ENCODE data around the gene PATJ. TPM values are rescaled to one million over a fixed set of nuclear protein-coding genes. Genes with fewer than 3 reads are reported as not detected.

The PATJ gene
- total RNA-seq, 1 experiment from 2014 or later, result 48.8 TPM

DNA sequence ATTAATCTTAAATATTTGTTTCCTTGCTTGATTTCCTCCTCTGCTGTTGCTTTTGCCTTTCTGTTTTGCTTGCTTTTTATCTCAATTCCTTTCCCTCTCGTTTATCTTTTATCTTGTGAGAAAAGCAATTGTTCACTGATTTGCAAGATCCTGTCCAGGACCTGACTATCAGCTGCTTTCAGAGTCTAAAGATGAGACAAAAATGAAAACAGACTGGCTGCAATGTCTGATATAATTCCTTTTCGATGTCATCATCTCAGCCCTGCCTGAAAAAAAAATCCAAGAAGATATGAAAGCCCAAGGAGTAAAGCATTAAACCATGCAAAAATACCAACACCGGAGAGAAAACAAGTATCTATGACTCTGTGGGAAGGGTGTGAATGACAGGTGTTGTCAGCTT, 225.5 kb downstream of the PATJ start:
- no peak for ATAC-seq
- Histone ChIP-seq H3K9me3 (ENCODE audit: control insufficient read depth in 1 of 2, insufficient read depth in 1 of 2, low read depth in 1 of 2, low read length in 2 of 2) (no peaks in the 10 kb centered on the region), H3K4me3 (replicated peaks in 1 of 2; ENCODE audit: low read depth in 1 of 2, low read length in 2 of 2) (no peak overlapping the region), H3K27ac (ENCODE audit: low read depth, low read length) (no peak overlapping the region), H4K20me1 (ENCODE audit: insufficient read depth) (no peaks in the 10 kb centered on the region), H3K36me3 (ENCODE audit: control insufficient read depth in 1 of 2, insufficient read depth in 2 of 2, low read length in 2 of 2) (no peaks in the 10 kb centered on the region), H3K4me2 (ENCODE audit: low read length) (no peak overlapping the region), H3K9ac (ENCODE audit: low read length) (no peak overlapping the region), H3K27me3 (ENCODE audit: insufficient read depth, low read length) (no peaks in the 10 kb centered on the region), H3K9me2 (ENCODE audit: insufficient read depth) (no peaks in the 10 kb centered on the region), H3K79me2 (ENCODE audit: insufficient read depth, low read length) (no peaks in the 10 kb centered on the region), H3K4me1 (ENCODE audit: control insufficient read depth in 1 of 2, insufficient read depth in 2 of 2, low read length in 2 of 2) (no peaks in the 10 kb centered on the region), H2AFZ (ENCODE audit: low read depth, low read length, poor library complexity, severe bottlenecking) (no peak overlapping the region)
- no peak for DNase-seq (ENCODE audit: low read depth, low spot score)
- intact Hi-C loops (cut with micrococcal nuclease), result no loop called here
- ChIA-PET RAD21 (ENCODE audit: low non-redundant PET in 1 of 2, low total read pairs in 2 of 2, uncharacterized antibody in 2 of 2, unreplicated experiment in 2 of 2) (no interaction called here), POLR2A (no interaction called here), CTCF (no interaction called here)
- TF ChIP-seq POLR2A (IDR thresholded peaks at IDR 0.05; ENCODE audit: borderline replicate concordance, extremely low read depth, insufficient read depth, insufficient read length), result no peak
- no TSS peak for BruUV-seq (replicated peaks)

DNA sequence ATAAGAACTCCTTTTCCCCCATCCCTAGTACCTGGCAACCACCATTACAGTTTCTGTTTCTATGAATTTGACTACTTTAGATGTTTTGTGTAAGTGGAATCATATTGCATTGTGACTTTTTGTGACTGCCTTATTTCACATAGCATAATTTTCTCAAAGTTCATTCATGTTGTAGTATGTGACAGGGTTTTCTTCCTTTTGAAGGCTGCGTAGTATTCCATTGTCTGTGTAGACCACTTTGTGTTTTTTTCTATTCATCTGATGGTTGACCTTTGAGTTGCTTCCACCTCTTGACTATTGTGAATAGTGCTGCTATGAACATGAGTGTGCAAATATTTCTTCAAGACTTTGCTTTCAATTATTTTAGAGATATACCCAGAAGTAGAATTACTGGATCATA, 226.6 kb downstream of the PATJ start:
- TF ChIP-seq POLR2A (IDR thresholded peaks at IDR 0.05; ENCODE audit: borderline replicate concordance, extremely low read depth, insufficient read depth, insufficient read length), result no peak
- no peak for TF ChIP-seq TCF7L2 (IDR thresholded peaks at IDR 0.05; ENCODE audit: borderline replicate concordance, extremely low read depth, insufficient read depth, insufficient read length)
- no peak for TF ChIP-seq SIN3A (IDR thresholded peaks at IDR 0.05; ENCODE audit: low read depth)
- TF ChIP-seq CTCF (IDR thresholded peaks at IDR 0.05 in 2 of 3, conservative IDR thresholded peaks at IDR 0.05 in 1 of 3; ENCODE audit: borderline replicate concordance in 1 of 3, insufficient read depth in 1 of 3, low read depth in 2 of 3, low read length in 2 of 3), result no peak
- no peak for TF ChIP-seq EZH2phosphoT487 (IDR thresholded peaks at IDR 0.05; ENCODE audit: borderline replicate concordance)
- no TSS peak for BruUV-seq (replicated peaks)
- Histone ChIP-seq H3K4me2 (ENCODE audit: low read length) (no peak overlapping the region), H3K27me3 (ENCODE audit: insufficient read depth, low read length) (no peaks in the 10 kb centered on the region), H3K9ac (ENCODE audit: low read length) (no peak overlapping the region), H3K79me2 (ENCODE audit: insufficient read depth, low read length) (no peaks in the 10 kb centered on the region), H3K36me3 (ENCODE audit: control insufficient read depth in 1 of 2, insufficient read depth in 2 of 2, low read length in 2 of 2) (no peaks in the 10 kb centered on the region), H2AFZ (ENCODE audit: low read depth, low read length, poor library complexity, severe bottlenecking) (no peak overlapping the region), H3K9me3 (ENCODE audit: control insufficient read depth in 1 of 2, insufficient read depth in 1 of 2, low read depth in 1 of 2, low read length in 2 of 2) (no peaks in the 10 kb centered on the region), H3K4me1 (ENCODE audit: control insufficient read depth in 1 of 2, insufficient read depth in 2 of 2, low read length in 2 of 2) (no peaks in the 10 kb centered on the region), H3K9me2 (ENCODE audit: insufficient read depth) (no peaks in the 10 kb centered on the region), H4K20me1 (ENCODE audit: insufficient read depth) (no peaks in the 10 kb centered on the region), H3K4me3 (replicated peaks in 1 of 2; ENCODE audit: low read depth in 1 of 2, low read length in 2 of 2) (no peak overlapping the region), H3K27ac (ENCODE audit: low read depth, low read length) (no peak overlapping the region)
- no peak for DNase-seq (ENCODE audit: low read depth, low spot score)
- ChIA-PET POLR2A (no interaction called here), CTCF (no interaction called here), RAD21 (ENCODE audit: low non-redundant PET in 1 of 2, low total read pairs in 2 of 2, uncharacterized antibody in 2 of 2, unreplicated experiment in 2 of 2) (no interaction called here)
- intact Hi-C loops (cut with micrococcal nuclease), result no loop called here
- ATAC-seq, result no peak
